Fibroblast of villous mesenchyme (primary cell): ENCODE data around the gene PDX1. TPM values are rescaled to one million over a fixed set of nuclear protein-coding genes. Genes with fewer than 3 reads are reported as not detected.

ENCODE experiments used
- DNase-seq: peaks from one replicate; pipeline ENCODE4 v3.0.0-alpha.2; 2010; ENCODE audit warnings: low read depth
- H3K4me3 ChIP-seq: 2 replicates; pipeline ENCODE4 v1.5.1; 2011; ENCODE audit warnings: low read depth, mild to moderate bottlenecking, low read length
- total RNA-seq: library from RNA; depleted of rRNA; stranded (reverse); fragments of >200 nt; gene quantifications from 2 replicates; pipeline ENCODE4 v1.2.3, GENCODE V29; 2012
- TF ChIP-seq, protein P1 (sequence below): IDR thresholded peaks from 2 replicates; pipeline ENCODE4 v1.5.1; 2012; ENCODE audit warnings: low read depth, mild to moderate bottlenecking, low read length; ENCODE audit not compliant: insufficient read depth

PDX1 gene
- total RNA-seq, 1 donor, result not detected

DNA sequence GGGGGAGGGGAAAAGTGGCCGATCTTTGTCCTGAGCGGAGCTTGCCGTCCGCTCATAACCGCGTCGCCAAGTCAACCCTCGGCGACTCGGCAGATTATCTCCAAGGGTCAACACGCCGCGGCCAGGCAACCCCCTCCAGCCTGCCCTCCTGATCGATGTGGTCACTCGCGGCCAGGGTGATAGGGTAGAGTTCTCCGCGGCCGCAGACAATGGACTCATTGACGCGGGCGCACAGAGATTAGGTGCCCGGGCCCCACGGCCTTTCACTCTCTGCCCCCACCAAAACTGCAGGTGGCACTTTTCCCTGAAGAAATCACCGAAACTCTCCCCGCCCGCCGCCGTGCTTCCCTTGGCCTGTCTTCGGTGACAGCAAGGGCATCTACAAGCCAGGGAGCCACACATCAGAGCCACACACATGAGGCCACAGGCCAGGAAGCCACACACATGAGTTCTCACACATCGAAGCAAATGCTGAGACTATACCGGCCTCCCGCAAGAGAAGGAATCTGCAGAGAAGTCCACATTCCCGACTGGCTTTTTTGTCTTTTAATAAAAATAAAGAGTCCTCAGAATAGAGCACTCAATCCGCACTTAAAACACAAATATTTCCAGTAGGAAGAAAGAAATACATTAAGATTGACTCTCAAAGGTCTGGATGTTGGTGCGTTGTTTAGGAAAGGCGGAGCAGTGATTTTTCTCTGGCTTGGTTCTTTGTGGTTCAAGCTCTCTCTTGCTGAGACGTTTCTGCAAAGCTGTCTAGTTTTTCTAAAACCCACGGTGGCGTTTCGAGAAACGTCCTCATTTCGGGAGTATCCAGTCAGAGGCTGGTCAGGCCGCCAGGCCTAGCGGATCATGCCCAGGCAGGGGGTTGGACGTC is 1.5 kb upstream of the PDX1 start:
- H3K4me3 ChIP-seq, result no peak overlapping the region
- TF ChIP-seq, protein P1, sequence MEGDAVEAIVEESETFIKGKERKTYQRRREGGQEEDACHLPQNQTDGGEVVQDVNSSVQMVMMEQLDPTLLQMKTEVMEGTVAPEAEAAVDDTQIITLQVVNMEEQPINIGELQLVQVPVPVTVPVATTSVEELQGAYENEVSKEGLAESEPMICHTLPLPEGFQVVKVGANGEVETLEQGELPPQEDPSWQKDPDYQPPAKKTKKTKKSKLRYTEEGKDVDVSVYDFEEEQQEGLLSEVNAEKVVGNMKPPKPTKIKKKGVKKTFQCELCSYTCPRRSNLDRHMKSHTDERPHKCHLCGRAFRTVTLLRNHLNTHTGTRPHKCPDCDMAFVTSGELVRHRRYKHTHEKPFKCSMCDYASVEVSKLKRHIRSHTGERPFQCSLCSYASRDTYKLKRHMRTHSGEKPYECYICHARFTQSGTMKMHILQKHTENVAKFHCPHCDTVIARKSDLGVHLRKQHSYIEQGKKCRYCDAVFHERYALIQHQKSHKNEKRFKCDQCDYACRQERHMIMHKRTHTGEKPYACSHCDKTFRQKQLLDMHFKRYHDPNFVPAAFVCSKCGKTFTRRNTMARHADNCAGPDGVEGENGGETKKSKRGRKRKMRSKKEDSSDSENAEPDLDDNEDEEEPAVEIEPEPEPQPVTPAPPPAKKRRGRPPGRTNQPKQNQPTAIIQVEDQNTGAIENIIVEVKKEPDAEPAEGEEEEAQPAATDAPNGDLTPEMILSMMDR, result no peak
- DNase-seq, result no peak

DNA sequence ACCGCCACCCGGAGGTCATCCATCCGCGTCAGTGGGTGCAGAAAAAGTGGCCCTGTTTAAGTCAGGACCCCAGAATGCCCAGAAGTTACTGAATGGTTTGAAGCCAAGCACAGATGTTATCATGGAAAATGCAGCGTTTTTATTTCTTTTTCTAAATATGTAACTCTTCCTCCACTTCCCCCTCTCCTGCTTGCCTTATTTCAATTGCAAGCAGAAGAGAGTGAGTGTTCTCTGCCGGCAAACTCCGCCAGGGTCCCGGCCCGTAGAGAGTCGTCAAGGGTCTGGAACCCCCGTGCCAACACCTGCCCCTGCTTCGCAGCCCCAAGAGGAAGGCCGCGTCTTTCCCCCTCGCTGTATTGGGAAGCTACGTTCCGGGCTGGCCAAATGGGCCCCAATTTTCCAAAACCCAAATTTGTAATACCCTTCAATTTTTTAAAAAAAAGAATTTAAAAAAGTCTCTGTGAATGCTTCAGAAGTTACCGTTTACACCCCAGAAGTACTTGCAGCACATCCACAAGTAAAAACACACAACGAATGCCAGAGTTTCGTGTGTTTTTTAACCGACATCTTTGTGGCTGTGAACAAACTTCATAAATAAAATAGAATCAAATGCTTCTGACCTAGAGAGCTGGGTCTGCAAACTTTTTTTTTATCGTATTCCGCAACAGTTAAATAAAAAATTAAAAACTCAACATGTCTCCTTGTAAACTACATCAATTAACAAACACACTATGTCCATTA is 712 bp upstream of the PDX1 start:
- no peak overlapping the region for H3K4me3 ChIP-seq
- TF ChIP-seq, protein P1, result no peak
- DNase-seq, result no peak

DNA sequence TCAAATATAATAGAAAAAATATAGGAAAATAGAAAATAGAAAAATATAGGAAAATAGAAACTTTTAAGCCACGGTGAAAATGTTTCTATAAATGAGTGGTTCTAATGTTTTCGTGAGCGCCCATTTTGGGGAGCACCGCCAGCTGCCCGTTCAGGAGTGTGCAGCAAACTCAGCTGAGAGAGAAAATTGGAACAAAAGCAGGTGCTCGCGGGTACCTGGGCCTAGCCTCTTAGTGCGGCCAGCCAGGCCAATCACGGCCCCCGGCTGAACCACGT is 204 bp upstream of the PDX1 start:
- H3K4me3 ChIP-seq, result no peak overlapping the region
- TF ChIP-seq, protein P1, result no peak
- no peak for DNase-seq

DNA sequence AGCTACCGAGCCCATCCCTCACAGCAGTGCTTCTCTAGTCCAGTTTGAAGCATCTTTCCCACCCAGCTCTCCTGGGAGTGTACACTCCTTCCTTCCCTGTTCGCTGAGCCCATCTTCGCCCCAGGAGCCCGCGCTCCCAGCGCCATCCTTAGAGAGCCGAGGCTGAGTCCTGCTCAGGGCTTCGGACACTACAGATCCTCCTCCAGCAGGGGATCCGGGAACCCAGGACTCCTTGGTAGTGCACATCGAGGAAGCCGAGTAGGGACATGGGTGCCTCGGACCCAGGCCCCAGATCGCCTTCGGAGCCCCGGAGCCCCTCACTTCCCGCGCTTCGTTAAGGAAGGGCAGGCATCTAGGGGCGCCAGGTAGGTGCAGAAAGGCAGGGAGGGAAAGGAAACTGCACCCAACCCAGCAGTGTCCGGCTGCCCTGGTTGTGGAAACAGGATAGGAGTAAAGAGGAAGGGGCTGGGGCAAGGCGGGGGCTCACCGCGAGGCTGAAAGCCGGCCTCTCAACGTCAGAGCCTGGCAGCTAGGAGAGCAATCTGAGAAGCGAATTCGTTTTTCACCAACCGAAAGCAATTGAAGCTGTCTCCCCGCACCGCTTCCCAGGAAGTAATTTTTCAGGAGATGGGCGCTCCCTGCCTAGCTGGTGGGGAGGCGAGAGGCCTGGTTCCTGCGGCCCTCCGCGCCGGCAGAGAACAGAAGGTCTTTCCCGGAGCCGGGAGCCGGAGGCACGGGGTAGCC is 1.0 kb downstream of the PDX1 start:
- H3K4me3 ChIP-seq, result peak overlapping the region; percentile 15
- TF ChIP-seq, protein P1, result no peak
- peak; percentile 8 for DNase-seq

DNA sequence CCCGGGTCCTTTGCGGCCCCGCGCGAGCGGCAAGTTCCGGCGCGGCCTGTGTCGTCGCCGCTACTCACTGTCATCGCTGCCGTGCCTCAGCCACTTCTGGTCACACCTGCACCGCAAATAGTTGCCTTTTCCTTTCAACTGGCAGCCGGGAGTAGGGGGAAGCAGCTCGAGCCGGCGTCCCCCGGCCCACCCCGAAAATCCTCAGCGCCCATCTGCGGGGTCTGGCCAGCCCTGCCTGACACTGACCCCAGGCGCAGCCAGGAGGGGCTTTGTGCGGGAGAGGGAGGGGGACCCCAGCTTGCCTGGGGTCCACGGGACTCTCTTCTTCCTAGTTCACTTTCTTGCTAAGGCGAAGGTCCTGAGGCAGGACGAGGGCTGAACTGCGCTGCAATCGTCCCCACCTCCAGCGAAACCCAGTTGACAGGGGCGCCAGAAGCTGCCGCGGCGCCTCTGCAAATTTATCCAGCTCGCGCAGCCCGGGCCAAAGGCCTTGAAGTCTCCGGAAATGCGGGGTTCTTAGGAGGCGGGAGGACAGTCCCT is 1.7 kb downstream of the PDX1 start:
- no peak overlapping the region for H3K4me3 ChIP-seq
- TF ChIP-seq, protein P1, result no peak
- DNase-seq, result no peak

DNA sequence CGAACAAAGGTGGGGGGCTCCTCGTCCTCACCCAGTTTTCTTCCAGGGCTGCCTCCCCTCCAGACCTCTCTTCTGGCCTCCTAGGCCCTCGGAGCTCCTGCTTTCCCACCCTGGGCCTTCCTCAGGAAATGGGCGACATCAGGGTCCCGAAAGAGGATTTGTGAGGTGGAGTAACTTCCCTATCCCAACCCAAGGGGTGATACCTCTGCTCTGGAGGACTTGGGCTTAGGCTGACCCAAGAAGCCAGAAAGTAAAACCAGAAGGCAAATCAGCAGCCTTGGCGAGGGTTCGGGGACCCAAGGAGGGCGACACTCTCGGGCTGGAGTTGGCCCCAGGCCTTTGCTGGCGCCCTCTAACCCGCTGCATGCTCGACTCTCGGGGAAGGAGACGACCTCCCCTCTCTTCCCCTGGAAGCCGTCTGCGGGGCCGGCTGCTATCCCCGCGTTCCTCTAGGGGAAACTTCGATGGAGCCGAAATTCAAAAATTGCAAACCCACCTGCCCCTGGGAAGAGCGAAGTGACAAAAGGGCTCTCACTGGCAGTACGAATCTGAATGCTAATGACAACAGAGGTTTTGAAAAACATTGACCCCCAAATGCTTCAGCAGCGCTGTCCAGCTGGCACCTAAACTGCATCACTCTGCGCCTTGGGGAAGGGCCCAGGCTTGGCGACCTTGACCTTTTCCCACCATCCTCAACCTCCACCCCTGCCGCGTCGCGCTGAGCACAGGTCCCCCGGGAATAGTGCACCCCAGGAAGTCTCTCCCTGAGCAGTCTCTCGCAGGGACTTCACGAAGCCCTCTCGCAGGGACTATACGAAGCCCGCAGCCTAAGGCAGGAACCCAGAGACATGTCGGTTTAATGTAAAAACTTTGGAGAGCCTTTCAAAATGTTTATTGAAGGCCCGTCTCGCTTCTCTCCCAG is 2.4 kb downstream of the PDX1 start:
- DNase-seq, result no peak
- H3K4me3 ChIP-seq, result no peak overlapping the region
- TF ChIP-seq, protein P1, result no peak
